Ishikawa (cell line): ENCODE measurements around the gene DIAPH3.

Experiments used
- CEBPB ChIP-seq: IDR thresholded peaks from 2 replicates; pipeline ENCODE4 v1.6.1; 2012
- CREB1 ChIP-seq: IDR thresholded peaks from 2 replicates; pipeline ENCODE4 v1.6.1; 2012; ENCODE audit warnings: low read depth
- EGR1 ChIP-seq: IDR thresholded peaks from 2 replicates; pipeline ENCODE4 v1.6.1; 2012
- EP300 ChIP-seq: IDR thresholded peaks from 2 replicates; pipeline ENCODE4 v1.6.1; 2012; ENCODE audit warnings: borderline replicate concordance
- FOXM1 ChIP-seq: IDR thresholded peaks from 2 replicates; pipeline ENCODE4 v1.6.1; 2012; ENCODE audit warnings: low read depth, borderline replicate concordance
- MAX ChIP-seq: IDR thresholded peaks from 2 replicates; pipeline ENCODE4 v1.6.1; 2012
- NFIC ChIP-seq: IDR thresholded peaks from 2 replicates; pipeline ENCODE4 v1.6.1; 2012
- RAD21 ChIP-seq: IDR thresholded peaks from 2 replicates; pipeline ENCODE4 v1.6.1; 2012; ENCODE audit warnings: low read depth
- REST ChIP-seq: IDR thresholded peaks from 2 replicates; pipeline ENCODE4 v1.6.1; 2012; ENCODE audit warnings: low read depth, mild to moderate bottlenecking
- TAF1 ChIP-seq: IDR thresholded peaks from 2 replicates; pipeline ENCODE4 v1.6.1; 2012; ENCODE audit warnings: low read depth, mild to moderate bottlenecking
- TCF12 ChIP-seq: IDR thresholded peaks from 2 replicates; pipeline ENCODE4 v1.6.1; 2012; ENCODE audit warnings: low read depth
- TEAD4 ChIP-seq: IDR thresholded peaks from 2 replicates; pipeline ENCODE4 v1.6.1; 2012
- YY1 ChIP-seq: IDR thresholded peaks from 2 replicates; pipeline ENCODE4 v1.6.1; 2012; ENCODE audit warnings: low read depth
- ZBTB7A ChIP-seq: IDR thresholded peaks from 2 replicates; pipeline ENCODE4 v1.6.1; 2012; ENCODE audit warnings: low read depth
- TF ChIP-seq, protein P1 (sequence below): IDR thresholded peaks from 2 replicates; pipeline ENCODE4 v1.6.1; 2012

Gene DIAPH3

GRCh38 chr13:59690857-59691500 is 472.7 kb downstream of the DIAPH3 start:
- TF ChIP-seq CEBPB, result no peak
- TF ChIP-seq, protein P1, sequence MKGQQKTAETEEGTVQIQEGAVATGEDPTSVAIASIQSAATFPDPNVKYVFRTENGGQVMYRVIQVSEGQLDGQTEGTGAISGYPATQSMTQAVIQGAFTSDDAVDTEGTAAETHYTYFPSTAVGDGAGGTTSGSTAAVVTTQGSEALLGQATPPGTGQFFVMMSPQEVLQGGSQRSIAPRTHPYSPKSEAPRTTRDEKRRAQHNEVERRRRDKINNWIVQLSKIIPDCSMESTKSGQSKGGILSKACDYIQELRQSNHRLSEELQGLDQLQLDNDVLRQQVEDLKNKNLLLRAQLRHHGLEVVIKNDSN, result no peak
- no peak for TF ChIP-seq TEAD4
- no peak for TF ChIP-seq REST
- TF ChIP-seq ZBTB7A, result no peak
- TF ChIP-seq MAX, result no peak
- TF ChIP-seq TCF12, result no peak
- no peak for TF ChIP-seq RAD21
- TF ChIP-seq EGR1, result no peak
- TF ChIP-seq YY1, result no peak
- TF ChIP-seq EP300, result no peak

- TF ChIP-seq, protein P1, result no peak
- TF ChIP-seq TAF1, result no peak
- TF ChIP-seq TCF12, result no peak
- TF ChIP-seq CREB1, result no peak
- TF ChIP-seq REST, result no peak
- TF ChIP-seq TEAD4, result no peak
- no peak for TF ChIP-seq MAX
- no peak for TF ChIP-seq NFIC
- no peak for TF ChIP-seq EGR1
- no peak for TF ChIP-seq CEBPB
- TF ChIP-seq ZBTB7A, result no peak
- TF ChIP-seq RAD21, result no peak
- TF ChIP-seq YY1, result no peak
- TF ChIP-seq FOXM1, result no peak
- no peak for TF ChIP-seq EP300
Observed at GRCh38 chr13:59689057-59689456, 474.7 kb downstream of the DIAPH3 start.

DNA sequence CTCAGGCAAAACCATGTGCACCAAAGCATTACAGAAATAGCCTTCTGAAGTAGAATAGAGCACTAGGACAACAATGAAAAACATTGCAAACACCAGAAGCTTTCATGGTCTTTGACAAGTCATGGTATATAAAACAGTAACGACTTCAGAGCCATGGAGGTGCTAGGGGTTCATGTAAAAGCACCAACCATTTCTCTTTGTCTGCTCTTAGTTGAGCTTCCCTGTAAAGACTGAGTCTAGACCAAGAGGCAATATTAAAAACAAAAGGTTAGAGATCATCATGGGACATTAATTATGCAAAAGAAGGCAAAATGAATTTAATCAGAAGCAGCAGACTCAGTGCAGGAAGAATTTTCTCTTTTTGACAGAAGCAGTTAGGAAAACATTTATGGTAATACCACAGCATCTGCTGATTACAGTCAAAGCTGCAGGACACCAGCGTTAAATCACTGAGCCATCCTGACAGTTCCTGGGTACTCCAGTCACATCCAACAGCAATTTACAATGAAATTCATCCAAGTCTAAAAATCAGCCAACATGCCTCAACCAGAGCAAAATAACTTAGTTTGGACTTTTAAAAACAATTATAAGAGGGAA is 476.8 kb downstream of the DIAPH3 start:
- TF ChIP-seq TEAD4, result no peak
- TF ChIP-seq RAD21, result no peak
- no peak for TF ChIP-seq NFIC
- TF ChIP-seq YY1, result no peak
- no peak for TF ChIP-seq ZBTB7A
- no peak for TF ChIP-seq MAX
- TF ChIP-seq CREB1, result no peak
- TF ChIP-seq EGR1, result no peak
- no peak for TF ChIP-seq EP300
- no peak for TF ChIP-seq CEBPB
- no peak for TF ChIP-seq FOXM1
- no peak for TF ChIP-seq TAF1
- TF ChIP-seq, protein P1, result no peak
- TF ChIP-seq TCF12, result no peak
- no peak for TF ChIP-seq REST
